NCI-H2081 (cell line): Measurements from ENCODE around the gene RPTOR.

ENCODE experiments used
- DNase-seq, 2 experiments: peaks; one replicate each; lab custom pipeline; 2025; lab: John Stamatoyannopoulos, UW

The RPTOR gene

GRCh38 chr17:80643326-80644099 is 98.9 kb downstream of the RPTOR start:
- DNase-seq, result no peak

- no peak for DNase-seq
Observed at GRCh38 chr17:80644536-80644935, 99.9 kb downstream of the RPTOR start.

GRCh38 chr17:80645706-80646325 is 101.2 kb downstream of the RPTOR start:
- no peak for DNase-seq

DNA sequence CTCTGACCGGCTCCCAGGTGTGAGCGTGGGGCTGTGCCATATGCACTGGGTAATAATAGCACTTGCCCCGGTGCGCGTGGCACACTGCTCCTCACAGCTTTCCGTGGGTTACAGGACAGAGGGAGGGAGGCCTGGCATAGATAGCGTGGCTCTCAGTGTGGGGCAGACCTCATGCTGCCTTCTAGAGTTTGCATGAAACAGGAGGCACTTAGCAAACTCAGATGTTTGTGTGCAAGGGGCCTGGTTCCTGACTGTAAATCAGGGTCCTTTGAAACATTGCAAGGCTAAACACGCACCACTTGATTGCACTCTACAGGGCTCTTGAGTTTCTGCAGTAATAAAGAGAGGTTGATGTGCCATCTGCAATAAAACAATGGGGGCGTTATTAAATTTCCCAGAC is 101.7 kb downstream of the RPTOR start:
- DNase-seq, result peak in 1 of 2 experiments; percentile 54

GRCh38 chr17:80647746-80648145 is 103.1 kb downstream of the RPTOR start:
- DNase-seq, result no peak

DNA sequence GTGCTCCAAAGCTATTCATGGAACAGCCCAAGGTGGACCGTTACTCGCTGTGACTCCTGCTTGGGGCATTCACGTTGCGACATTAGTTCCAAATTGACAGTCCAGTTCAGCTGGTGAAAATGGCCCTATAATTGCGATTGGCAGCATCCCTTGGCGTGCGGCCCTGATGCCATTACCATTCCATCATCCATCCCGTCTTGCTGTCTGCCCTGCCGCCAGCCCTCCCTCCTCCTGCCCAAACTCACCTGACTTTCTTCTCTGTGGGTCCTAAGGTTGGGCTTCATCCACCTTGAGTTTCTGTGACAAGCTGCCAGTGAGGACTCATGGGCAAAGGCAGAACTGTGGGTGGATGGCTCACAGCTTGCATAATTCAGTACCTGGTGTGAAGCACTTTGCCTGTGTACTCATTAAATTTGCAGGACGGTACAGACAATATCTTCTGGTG is 104.6 kb downstream of the RPTOR start:
- DNase-seq, result no peak

GRCh38 chr17:80649672-80650330 is 105.2 kb downstream of the RPTOR start:
- DNase-seq, result peak in 1 of 2 experiments; percentile 50

GRCh38 chr17:80650331-80650672 is 105.7 kb downstream of the RPTOR start:
- DNase-seq, result no peak

DNA sequence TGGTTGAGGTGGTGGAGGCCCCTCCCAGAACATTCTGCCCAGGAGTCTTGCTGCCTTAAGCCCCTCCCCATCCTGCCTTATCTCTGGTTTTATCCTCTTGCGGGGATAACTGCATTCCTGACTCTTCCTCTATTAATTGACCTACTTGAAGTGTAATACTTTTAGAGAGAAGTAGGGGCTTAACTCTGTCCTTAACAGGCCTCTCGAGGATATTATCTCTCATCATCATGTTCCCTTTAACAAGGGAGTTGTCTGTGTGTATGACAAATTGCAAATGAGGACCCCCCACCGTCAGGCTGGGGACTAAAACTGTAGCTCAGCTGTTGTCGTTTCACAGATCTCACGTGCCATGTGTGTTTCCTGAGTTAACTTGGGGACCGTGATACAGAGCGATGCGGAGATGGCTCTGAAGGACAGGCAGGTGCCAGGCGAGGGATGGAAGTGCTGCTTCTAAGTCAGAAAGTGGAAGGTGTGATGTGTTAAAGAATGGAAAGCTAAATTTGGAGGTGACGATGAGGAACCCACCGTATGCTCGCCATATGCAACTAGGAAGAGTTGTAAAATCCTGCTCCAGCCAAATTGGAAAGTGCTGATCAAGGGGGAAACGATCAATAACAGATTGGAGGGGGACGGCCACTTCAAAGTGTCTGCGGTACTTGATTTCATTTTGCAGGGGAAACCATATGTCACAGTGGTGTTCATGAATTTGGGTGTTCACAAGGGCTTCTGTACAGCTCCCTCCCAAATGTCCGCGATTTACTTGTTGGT is 106.3 kb downstream of the RPTOR start:
- no peak for DNase-seq

DNA sequence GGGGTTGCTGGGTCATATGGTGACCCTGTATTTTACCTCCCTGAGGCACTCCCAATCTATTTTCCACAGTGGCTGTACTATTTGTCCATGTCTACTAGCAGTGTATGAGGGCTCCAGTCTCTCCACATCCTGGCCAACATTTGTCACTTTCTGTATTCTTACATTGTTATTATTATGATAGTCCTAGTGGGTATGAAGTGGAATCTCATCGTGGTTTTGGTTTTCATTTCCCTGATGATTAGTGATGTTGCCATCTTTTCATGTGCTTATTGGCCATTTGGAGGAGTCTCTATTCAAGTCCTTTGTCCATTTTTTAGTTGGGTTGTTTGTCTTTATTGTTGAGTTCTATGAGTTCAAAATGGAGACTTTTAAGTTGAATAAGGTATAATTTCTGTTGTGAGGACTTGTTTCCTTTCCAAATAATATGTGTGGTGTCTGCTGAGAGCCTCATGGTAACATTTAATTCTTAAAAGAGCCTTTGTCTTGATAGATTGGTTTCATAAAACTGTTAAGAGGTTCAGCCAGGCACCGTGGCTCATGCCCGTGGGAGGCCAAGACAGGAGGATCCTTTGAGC is 108.2 kb downstream of the RPTOR start:
- no peak for DNase-seq

GRCh38 chr17:80653856-80654255 is 109.2 kb downstream of the RPTOR start:
- no peak for DNase-seq

DNA sequence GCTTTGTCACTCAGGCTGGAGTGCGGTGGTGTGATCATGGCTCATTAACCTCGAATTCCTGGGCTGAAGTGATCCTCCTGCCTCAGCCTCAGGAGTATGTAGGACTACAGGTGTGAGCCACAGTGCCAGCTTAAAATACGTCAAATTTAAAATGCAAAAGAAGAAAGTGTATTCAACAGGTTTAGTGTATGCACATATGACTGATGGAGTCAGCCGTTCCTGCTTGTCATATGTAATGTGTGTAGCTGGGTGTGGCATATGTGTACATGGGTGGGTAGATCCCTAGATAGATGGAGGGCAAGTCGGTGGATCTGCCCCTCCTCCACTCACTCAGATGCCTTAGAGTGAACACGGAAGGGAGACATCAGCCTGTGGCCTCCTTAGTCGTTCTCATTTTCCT is 111.0 kb downstream of the RPTOR start:
- DNase-seq, result no peak

DNA sequence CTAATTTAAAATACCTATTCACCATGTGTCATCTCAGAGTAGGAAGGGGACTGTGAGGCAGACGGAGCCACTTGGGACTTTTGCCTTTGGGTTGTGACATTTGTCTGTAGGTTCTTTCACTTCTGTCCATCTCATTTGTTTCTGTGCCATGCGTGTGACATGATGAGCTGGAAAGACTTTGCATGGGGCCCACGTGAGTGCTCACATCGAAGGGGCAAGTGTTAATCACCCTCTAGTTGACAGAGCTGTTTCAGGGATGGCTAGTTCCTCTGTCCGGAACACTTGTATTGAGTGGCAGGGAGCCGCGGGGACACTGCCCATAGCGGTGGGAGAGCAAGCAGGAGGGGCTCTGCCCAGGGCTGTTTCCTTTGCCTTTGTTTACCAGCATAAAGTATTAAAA is 112.0 kb downstream of the RPTOR start:
- DNase-seq, result no peak

DNA sequence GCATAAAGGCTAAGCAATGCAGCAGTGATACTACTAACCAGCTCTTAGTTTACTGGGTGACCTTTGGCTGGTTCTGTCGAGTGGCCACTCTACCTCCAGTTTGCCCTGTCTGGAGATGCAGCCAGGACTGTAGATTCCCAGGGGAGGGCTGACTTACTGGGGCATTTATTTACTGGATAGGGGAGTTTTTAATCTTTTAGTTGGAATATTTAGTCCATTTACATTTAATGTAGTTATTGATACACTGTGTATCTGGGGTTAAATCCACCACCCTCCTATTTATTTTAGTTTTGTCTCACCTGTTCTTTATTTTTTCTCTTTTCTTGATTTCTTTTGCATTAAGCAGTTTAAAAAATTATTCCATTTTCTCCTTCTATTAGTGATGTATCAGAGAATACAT is 112.9 kb downstream of the RPTOR start:
- DNase-seq, result no peak

- no peak for DNase-seq
Observed at GRCh38 chr17:80658821-80659220, 114.2 kb downstream of the RPTOR start.

- no peak for DNase-seq
Observed at GRCh38 chr17:80659651-80660050, 115.0 kb downstream of the RPTOR start.

DNA sequence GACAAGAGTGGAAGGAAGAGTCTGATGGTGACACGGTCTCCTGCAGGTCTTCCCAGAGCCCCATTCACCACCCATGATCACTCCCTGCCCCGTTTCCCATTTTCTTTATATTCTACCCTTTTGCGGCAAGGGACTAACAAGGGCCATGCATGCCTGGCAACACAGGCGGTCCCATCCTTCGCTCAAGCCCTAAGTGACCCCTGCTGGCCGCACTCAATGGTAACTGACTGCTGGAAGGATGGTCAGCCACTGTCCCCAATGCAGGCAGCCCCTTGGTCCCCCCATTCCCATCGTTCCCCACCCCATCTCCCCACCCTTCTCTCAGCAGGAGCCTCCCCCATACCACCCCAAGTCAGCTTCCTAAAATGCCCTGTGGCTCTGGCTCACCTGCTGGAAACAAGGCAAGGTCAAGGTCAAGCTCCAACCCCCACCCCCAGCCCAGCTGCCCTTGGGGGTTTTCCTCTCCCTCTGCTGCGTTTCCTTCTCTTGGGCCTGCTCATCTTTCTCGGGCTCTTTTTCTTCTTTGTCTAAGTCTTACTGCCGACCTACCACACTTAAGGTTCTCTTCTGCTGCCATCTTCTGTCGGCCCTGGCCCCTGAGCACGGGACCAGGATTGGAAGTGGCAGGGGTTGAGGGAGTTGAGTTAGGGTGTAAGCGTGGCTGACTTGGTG is 116.0 kb downstream of the RPTOR start:
- no peak for DNase-seq

- no peak for DNase-seq
Observed at GRCh38 chr17:80662557-80662956, 117.9 kb downstream of the RPTOR start.

DNA sequence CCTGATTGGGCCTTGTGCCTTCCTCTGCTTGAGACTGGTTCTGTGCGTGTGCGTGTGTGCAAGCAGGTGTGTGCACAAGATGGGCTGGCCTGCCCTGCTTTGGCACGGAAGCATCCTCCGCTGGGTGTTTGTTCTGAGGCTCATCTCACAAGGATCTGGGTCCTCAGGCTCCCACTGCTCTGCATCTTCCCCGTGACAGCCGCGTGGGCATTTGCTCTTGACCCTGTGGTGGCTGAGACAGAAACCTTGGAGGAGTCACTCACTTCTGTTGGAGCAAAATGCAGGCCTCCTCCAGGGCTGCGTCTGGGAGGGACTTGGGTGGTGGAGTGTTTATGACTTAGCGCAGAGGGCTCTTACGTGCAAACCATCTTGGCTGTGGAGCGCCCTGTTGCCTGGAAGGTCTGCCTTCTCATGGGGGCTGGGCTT is 119.2 kb downstream of the RPTOR start:
- DNase-seq, result no peak

- DNase-seq, result no peak
Observed at GRCh38 chr17:80664217-80664790, 119.7 kb downstream of the RPTOR start.

DNA sequence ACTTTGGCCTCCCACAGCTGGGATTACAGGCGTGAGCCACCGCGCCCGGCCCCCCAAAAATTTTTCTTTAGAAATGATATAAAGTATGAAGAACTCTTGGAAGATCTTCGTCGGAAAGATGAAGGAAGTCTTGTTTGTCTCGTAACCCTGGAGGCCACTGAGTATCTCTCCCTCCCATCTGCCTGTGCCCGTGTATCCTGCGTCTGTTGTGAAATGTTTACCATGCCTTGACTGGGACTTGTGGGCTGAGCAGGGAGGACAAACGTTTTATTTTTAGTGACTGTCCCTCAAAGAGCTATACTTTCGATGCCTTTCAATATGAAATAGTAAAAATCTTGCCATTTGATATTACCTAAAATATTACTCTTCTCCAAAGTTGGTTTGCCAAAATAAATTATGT is 121.2 kb downstream of the RPTOR start:
- DNase-seq, result no peak
